Neural progenitor cell (in vitro differentiated cells): ENCODE data around the gene KCTD11. TPM values are rescaled to one million over a fixed set of nuclear protein-coding genes. Genes with fewer than 3 reads are reported as not detected.
"Not testable (repeated sequence)": the region's sequence is repeated elsewhere in the genome, so short reads cannot be mapped to it uniquely, and the experiment has no call there.

Experiments
- DNase-seq: peaks from one replicate; pipeline ENCODE4 v3.0.0-alpha.2; 2016; ENCODE audit warnings: low spot score
- H2AFZ ChIP-seq: fragments of 200-600 bp; sonication (generic); replicated peaks from 2 replicates; pipeline ENCODE4 v1.6.1; 2016; ENCODE audit warnings: antibody characterized with exemption
- H3F3A ChIP-seq: fragments of 200-600 bp; sonication (generic); 2 replicates; pipeline ENCODE4 v1.6.1; 2016; ENCODE audit warnings: antibody characterized with exemption, low read depth
- H3K27ac ChIP-seq: fragments of 200-600 bp; sonication (generic); 2 replicates; pipeline ENCODE4 v1.5.1; 2016; ENCODE audit warnings: mild to moderate bottlenecking
- H3K27me3 ChIP-seq: fragments of 200-600 bp; sonication (generic); 2 replicates; pipeline ENCODE4 v1.6.1; 2016; ENCODE audit warnings: mild to moderate bottlenecking, moderate library complexity
- H3K36me3 ChIP-seq: fragments of 200-600 bp; sonication (generic); 2 replicates; pipeline ENCODE4 v1.5.1; 2016
- H3K4me1 ChIP-seq: fragments of 200-600 bp; sonication (generic); 2 replicates; pipeline ENCODE4 v1.6.1; 2016; ENCODE audit warnings: mixed run types
- H3K4me2 ChIP-seq: fragments of 200-600 bp; sonication (generic); 2 replicates; pipeline ENCODE4 v1.6.1; 2016
- H3K4me3 ChIP-seq: fragments of 200-600 bp; sonication (generic); 2 replicates; pipeline ENCODE4 v1.5.1; 2016
- H3K79me2 ChIP-seq: fragments of 200-600 bp; sonication (generic); 2 replicates; pipeline ENCODE4 v1.6.1; 2016; ENCODE audit warnings: low read depth
- H3K9ac ChIP-seq: fragments of 200-600 bp; sonication (generic); 2 replicates; pipeline ENCODE4 v1.6.1; 2016
- H3K9me3 ChIP-seq: fragments of 200-600 bp; sonication (generic); 2 replicates; pipeline ENCODE4 v1.5.1; 2016; ENCODE audit warnings: low read depth
- H4K20me1 ChIP-seq: fragments of 200-600 bp; sonication (generic); 2 replicates; pipeline ENCODE4 v1.6.1; 2016; ENCODE audit warnings: low read depth
- H3K27ac Mint-ChIP-seq: 3 replicates; pipeline ENCODE4 v1.8.0; 2021; ENCODE audit warnings: mixed read lengths
- H3K27me3 Mint-ChIP-seq: 2 replicates; pipeline ENCODE4 v1.8.0; 2022; ENCODE audit warnings: low read depth, mild to moderate bottlenecking, inconsistent platforms, moderate library complexity, mixed read lengths; ENCODE audit not compliant: insufficient read depth
- H3K36me3 Mint-ChIP-seq: 3 replicates; pipeline ENCODE4 v1.8.0; 2021; ENCODE audit warnings: mixed read lengths
- H3K4me1 Mint-ChIP-seq: 3 replicates; pipeline ENCODE4 v1.8.0; 2021; ENCODE audit warnings: mixed read lengths
- H3K4me3 Mint-ChIP-seq: 3 replicates; pipeline ENCODE4 v1.8.0; 2021; ENCODE audit warnings: mild to moderate bottlenecking, moderate library complexity, mixed read lengths
- H3K9me3 Mint-ChIP-seq: 3 replicates; pipeline ENCODE4 v1.8.0; 2020; ENCODE audit warnings: mixed read lengths
- EZH2 ChIP-seq: fragments of 200-600 bp; sonication (generic); IDR thresholded peaks from 2 replicates; pipeline ENCODE4 v1.6.1; 2017; ENCODE audit warnings: antibody characterized with exemption, mild to moderate bottlenecking, moderate library complexity
- EZH2phosphoT487 ChIP-seq: fragments of 200-600 bp; sonication (generic); IDR thresholded peaks from 2 replicates; pipeline ENCODE4 v1.6.1; 2017; ENCODE audit warnings: antibody characterized with exemption
- total RNA-seq: library from RNA; depleted of rRNA; stranded (reverse); fragments of >200 nt; gene quantifications from 2 replicates; pipeline ENCODE4 v1.2.3, GENCODE V29; 2015; ENCODE audit warnings: low replicate concordance
- TF ChIP-seq, protein P1 (sequence below): fragments of 200-600 bp; sonication (generic); IDR thresholded peaks from 2 replicates; pipeline ENCODE4 v1.5.1; 2017; ENCODE audit warnings: antibody characterized with exemption, mild to moderate bottlenecking

KCTD11 gene
- total RNA-seq, 1 donor from 2014 or later: 2.7 TPM

DNA sequence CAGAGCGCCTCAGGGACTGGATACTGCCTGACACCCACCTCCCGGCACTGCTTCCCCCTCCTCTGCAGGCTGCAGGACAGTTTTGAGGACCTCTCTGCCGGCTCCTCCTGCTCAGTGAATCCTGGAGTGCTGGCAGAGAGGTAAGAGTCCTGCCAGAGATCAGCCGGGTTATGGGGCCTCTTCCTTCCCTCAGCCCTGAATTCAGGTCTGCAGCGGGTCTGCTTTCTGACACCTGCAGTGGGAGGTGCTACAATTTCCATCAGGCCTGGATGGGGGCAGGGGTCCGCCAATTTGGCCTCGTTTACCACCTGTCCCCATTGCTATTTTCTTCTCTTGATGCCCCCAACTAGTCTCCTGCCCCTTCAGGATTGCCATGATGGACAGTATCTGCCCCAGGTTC, 19.9 kb upstream of the KCTD11 start:
- H3K9ac ChIP-seq: no peak overlapping the region
- Mint-ChIP-seq H3K27me3 (peaks cover 17% of the 10 kb centered on the region), H3K4me3 (peak overlapping the region; percentile 54), H3K9me3 (no peaks in the 10 kb centered on the region), H3K4me1 (peaks cover 32% of the 10 kb centered on the region), H3K36me3 (no peaks in the 10 kb centered on the region), H3K27ac (peak overlapping the region; percentile 46)
- H2AFZ ChIP-seq: no peak overlapping the region
- H3F3A ChIP-seq: peaks cover 25% of the 10 kb centered on the region
- DNase-seq: no peak
- TF ChIP-seq, protein P1, sequence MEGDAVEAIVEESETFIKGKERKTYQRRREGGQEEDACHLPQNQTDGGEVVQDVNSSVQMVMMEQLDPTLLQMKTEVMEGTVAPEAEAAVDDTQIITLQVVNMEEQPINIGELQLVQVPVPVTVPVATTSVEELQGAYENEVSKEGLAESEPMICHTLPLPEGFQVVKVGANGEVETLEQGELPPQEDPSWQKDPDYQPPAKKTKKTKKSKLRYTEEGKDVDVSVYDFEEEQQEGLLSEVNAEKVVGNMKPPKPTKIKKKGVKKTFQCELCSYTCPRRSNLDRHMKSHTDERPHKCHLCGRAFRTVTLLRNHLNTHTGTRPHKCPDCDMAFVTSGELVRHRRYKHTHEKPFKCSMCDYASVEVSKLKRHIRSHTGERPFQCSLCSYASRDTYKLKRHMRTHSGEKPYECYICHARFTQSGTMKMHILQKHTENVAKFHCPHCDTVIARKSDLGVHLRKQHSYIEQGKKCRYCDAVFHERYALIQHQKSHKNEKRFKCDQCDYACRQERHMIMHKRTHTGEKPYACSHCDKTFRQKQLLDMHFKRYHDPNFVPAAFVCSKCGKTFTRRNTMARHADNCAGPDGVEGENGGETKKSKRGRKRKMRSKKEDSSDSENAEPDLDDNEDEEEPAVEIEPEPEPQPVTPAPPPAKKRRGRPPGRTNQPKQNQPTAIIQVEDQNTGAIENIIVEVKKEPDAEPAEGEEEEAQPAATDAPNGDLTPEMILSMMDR: no peak
- TF ChIP-seq EZH2: no peak
- no peak for TF ChIP-seq EZH2phosphoT487
- H3K4me1 ChIP-seq: peaks cover 21% of the 10 kb centered on the region
- peaks cover 18% of the 10 kb centered on the region for H3K79me2 ChIP-seq
- no peaks in the 10 kb centered on the region for H4K20me1 ChIP-seq
- no peaks in the 10 kb centered on the region for H3K36me3 ChIP-seq
- no peaks in the 10 kb centered on the region for H3K9me3 ChIP-seq
- no peak overlapping the region for H3K27ac ChIP-seq
- no peak overlapping the region for H3K4me2 ChIP-seq
- no peak overlapping the region for H3K4me3 ChIP-seq
- no peaks in the 10 kb centered on the region for H3K27me3 ChIP-seq

DNA sequence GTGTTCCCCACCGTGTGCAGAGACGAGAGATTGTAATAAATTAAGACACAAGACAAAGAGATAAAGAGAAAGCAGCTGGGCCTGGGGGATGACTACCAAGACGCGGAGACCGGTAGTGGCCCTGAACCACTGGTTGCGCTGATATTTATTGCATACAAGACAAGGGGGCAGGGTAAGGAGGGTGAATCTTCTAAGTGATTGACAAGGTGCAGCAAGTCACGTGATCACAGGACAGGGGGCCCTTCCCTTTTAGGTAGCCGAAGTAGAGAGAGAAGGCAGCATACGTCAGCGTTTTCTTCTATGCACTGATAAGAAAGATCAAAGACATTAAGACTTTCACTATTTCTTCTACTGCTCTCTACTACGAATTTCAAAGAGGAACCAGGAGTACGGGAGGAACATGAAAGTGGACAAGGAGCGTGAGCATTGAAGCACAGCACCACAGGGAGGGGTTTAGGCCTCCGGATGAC, 19.3 kb upstream of the KCTD11 start:
- H3K9me3 Mint-ChIP-seq, H3K36me3 ChIP-seq, H3K27ac ChIP-seq, H2AFZ ChIP-seq, H3K4me2 ChIP-seq, H3K4me3 ChIP-seq, H4K20me1 ChIP-seq, H3K9ac ChIP-seq, H3K36me3 Mint-ChIP-seq, DNase-seq, H3K27me3 ChIP-seq, H3K4me3 Mint-ChIP-seq, H3K9me3 ChIP-seq: not testable (repeated sequence)
- peaks cover 33% of the 10 kb centered on the region for H3K4me1 Mint-ChIP-seq
- H3F3A ChIP-seq: peaks cover 31% of the 10 kb centered on the region
- H3K27ac Mint-ChIP-seq: peak overlapping the region; percentile 46
- peaks cover 13% of the 10 kb centered on the region for H3K79me2 ChIP-seq
- H3K27me3 Mint-ChIP-seq: peaks cover 17% of the 10 kb centered on the region
- peaks cover 21% of the 10 kb centered on the region for H3K4me1 ChIP-seq

DNA sequence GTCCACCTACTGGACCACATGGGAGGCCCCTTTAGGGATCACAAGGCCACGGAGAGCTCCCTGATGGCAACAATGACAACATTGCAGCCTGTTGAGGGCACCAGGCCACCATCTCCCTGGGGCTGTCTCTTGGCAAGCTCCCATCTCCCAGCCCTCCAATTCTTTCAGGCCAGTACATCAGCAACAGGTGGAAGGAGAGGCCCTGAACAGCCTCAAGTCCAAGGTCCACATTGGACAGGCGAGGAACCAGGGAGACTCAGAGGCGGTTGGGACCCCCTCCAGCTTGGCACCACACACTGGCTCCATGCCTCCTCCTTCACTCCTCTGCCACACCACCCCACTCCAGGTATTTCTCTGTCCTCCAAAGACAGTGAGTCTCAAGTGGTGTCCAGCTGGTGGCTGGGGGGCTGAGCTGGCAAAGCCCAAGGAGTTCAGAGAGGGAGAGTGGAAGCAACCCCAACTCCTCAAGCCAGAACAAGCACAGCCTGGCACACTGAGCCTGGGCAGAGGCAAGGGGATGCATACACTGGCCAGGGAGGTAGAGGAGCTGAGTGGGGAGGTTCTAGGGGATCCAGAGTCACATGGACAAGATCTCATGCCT, 16.9 kb upstream of the KCTD11 start:
- Histone ChIP-seq H3F3A (peaks cover 24% of the 10 kb centered on the region), H3K4me1 (peaks cover 13% of the 10 kb centered on the region), H3K27ac (no peak overlapping the region), H3K9ac (no peak overlapping the region), H3K79me2 (no peaks in the 10 kb centered on the region), H4K20me1 (no peaks in the 10 kb centered on the region), H3K9me3 (no peaks in the 10 kb centered on the region), H3K36me3 (no peaks in the 10 kb centered on the region), H3K4me3 (no peak overlapping the region), H3K27me3 (no peaks in the 10 kb centered on the region), H2AFZ (no peak overlapping the region), H3K4me2 (no peak overlapping the region)
- Mint-ChIP-seq H3K27ac (peak overlapping the region; percentile 72), H3K4me3 (peak overlapping the region; percentile 33), H3K9me3 (no peaks in the 10 kb centered on the region), H3K27me3 (peaks cover 8% of the 10 kb centered on the region), H3K36me3 (no peaks in the 10 kb centered on the region), H3K4me1 (peaks cover 19% of the 10 kb centered on the region)
- no peak for DNase-seq
- TF ChIP-seq EZH2: no peak
- TF ChIP-seq, protein P1: no peak
- no peak for TF ChIP-seq EZH2phosphoT487

GRCh38 chr17:7335765-7336164, 16.2 kb upstream of the KCTD11 start:
- H3K4me3 ChIP-seq, H3K36me3 Mint-ChIP-seq, H3K27me3 Mint-ChIP-seq, DNase-seq, H3K36me3 ChIP-seq, H3K9me3 ChIP-seq, H3K4me1 ChIP-seq, H2AFZ ChIP-seq, H3K79me2 ChIP-seq, H3K9me3 Mint-ChIP-seq, H3K27me3 ChIP-seq, H3K4me3 Mint-ChIP-seq, H3K4me2 ChIP-seq, H3K9ac ChIP-seq, H3K27ac ChIP-seq, H4K20me1 ChIP-seq: not testable (repeated sequence)
- Mint-ChIP-seq H3K4me1 (peaks cover 16% of the 10 kb centered on the region), H3K27ac (peak overlapping the region; percentile 72)
- H3F3A ChIP-seq: peaks cover 16% of the 10 kb centered on the region
